ENCODE measurements around the gene SLIT3.

The SLIT3 gene

GRCh38 chr5:168881427-168882149 is 419.4 kb downstream of the SLIT3 start:
- peak; percentile 86 for DNase-seq
- TF ChIP-seq CTCF (IDR thresholded peaks at IDR 0.05; ENCODE audit: low read depth, low read length), result peak; percentile 68
- H3K27me3 ChIP-seq, result no peaks in the 10 kb centered on the region
- peaks cover 78% of the 10 kb centered on the region for H3K4me1 ChIP-seq
- no peaks in the 10 kb centered on the region for H3K9me3 ChIP-seq
- peaks cover 5% of the 10 kb centered on the region for H3K36me3 ChIP-seq
- peak overlapping the region; percentile 43 for H3K4me3 ChIP-seq (ENCODE audit: low read depth, low read length)

- no peak for TF ChIP-seq CTCF (IDR thresholded peaks at IDR 0.05; ENCODE audit: low read depth, low read length)
- Histone ChIP-seq H3K36me3 (peaks cover 5% of the 10 kb centered on the region), H3K4me3 (ENCODE audit: low read depth, low read length) (peak overlapping the region; percentile 15), H3K27me3 (no peaks in the 10 kb centered on the region), H3K4me1 (peaks cover 75% of the 10 kb centered on the region), H3K9me3 (no peaks in the 10 kb centered on the region)
- no peak for DNase-seq
Measured at GRCh38 chr5:168879929-168880328, 421.0 kb downstream of the SLIT3 start.

DNA sequence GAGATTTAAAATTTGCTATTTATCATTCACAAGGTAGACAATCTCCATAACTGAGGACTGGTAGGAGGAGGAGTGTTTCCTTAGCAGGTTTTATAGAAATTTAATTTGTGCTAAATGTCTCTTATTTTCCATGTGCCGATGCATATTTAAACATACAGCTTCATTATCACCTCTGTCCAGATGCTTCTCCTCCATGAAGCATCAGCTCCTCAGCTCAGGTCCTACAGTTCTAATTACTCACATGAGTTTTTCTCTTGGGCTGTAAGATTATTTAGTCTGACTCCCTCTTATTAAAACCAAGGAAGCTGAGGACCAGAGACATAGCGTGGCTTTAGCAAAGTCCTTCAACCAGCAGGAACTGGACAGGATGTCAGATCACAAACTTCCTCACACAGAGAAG is 421.6 kb downstream of the SLIT3 start:
- no peak for TF ChIP-seq CTCF (IDR thresholded peaks at IDR 0.05; ENCODE audit: low read depth, low read length)
- Histone ChIP-seq H3K27me3 (no peaks in the 10 kb centered on the region), H3K4me1 (peaks cover 77% of the 10 kb centered on the region), H3K36me3 (peaks cover 5% of the 10 kb centered on the region), H3K4me3 (ENCODE audit: low read depth, low read length) (no peak overlapping the region), H3K9me3 (no peaks in the 10 kb centered on the region)
- DNase-seq, result no peak

GRCh38 chr5:168878135-168878745 is 422.7 kb downstream of the SLIT3 start:
- H3K4me3 ChIP-seq (ENCODE audit: low read depth, low read length), result no peak overlapping the region
- H3K4me1 ChIP-seq, result peaks cover 78% of the 10 kb centered on the region
- TF ChIP-seq CTCF (IDR thresholded peaks at IDR 0.05; ENCODE audit: low read depth, low read length), result no peak
- no peaks in the 10 kb centered on the region for H3K9me3 ChIP-seq
- peaks cover 5% of the 10 kb centered on the region for H3K36me3 ChIP-seq
- peak; percentile 56 for DNase-seq
- no peaks in the 10 kb centered on the region for H3K27me3 ChIP-seq

GRCh38 chr5:168877132-168877892 is 423.6 kb downstream of the SLIT3 start:
- Histone ChIP-seq H3K4me1 (peaks cover 71% of the 10 kb centered on the region), H3K4me3 (ENCODE audit: low read depth, low read length) (no peak overlapping the region), H3K36me3 (peaks cover 5% of the 10 kb centered on the region), H3K27me3 (no peaks in the 10 kb centered on the region), H3K9me3 (no peaks in the 10 kb centered on the region)
- no peak for DNase-seq
- TF ChIP-seq CTCF (IDR thresholded peaks at IDR 0.05; ENCODE audit: low read depth, low read length), result no peak

All from BE2C (cell line).